Endothelial cell of umbilical vein (primary cell): ENCODE data around the gene MOB1B. TPM values are rescaled to one million over a fixed set of nuclear protein-coding genes. Genes with fewer than 3 reads are reported as not detected.

Source experiments
- BruUV-seq: library from RNA; stranded (reverse); fragments of 400-500 nt; replicated peaks from 2 replicates; lab custom pipeline; 2021; lab: Mats Ljungman, UMichigan
- CTCF ChIA-PET: fragments of 300-600, 350-600 bp; sonication (Branson Sonifier 250); formaldehyde crosslinking; loops from one replicate; lab custom pipeline; 2021; ENCODE audit warnings: antibody characterized with exemption, inconsistent platforms; lab: Charles Lee
- POLR2A ChIA-PET: fragments of 300-600, 350-600 bp; sonication (Branson Sonifier 250); formaldehyde crosslinking; loops from one replicate; lab custom pipeline; 2021; ENCODE audit warnings: antibody characterized with exemption, inconsistent platforms; lab: Charles Lee
- DNase-seq: peaks from one replicate; pipeline ENCODE4 v3.0.0-alpha.2; 2011; ENCODE audit warnings: low read depth, low spot score
- FAIRE-seq: peaks from 2 replicates; lab custom pipeline; 2011; peaks lifted over from hg19 to GRCh38; lab: Jason Lieb, UNC
- H2AFZ ChIP-seq: 2 replicates; pipeline ENCODE4 v1.6.0; 2012; ENCODE audit warnings: low read depth, low read length, control low read depth, inconsistent platforms
- H3K27ac ChIP-seq: 2 replicates; pipeline ENCODE4 v1.5.1; 2011; ENCODE audit warnings: low read depth, mild to moderate bottlenecking, control low read depth, low read length, moderate library complexity; ENCODE audit not compliant: insufficient read depth
- H3K27me3 ChIP-seq, 2 experiments: 2 replicates each; pipeline versions ENCODE4 v1.6.0 to v1.6.1; 2011; ENCODE audit warnings: low read length in 2 of 2, mixed read lengths in 1 of 2; ENCODE audit not compliant: control insufficient read depth in 2 of 2, insufficient read depth in 2 of 2
- H3K36me3 ChIP-seq, 2 experiments: 2 replicates in 1 of 2; 3 replicates in 1 of 2; pipeline ENCODE4 v1.5.1; 2011; ENCODE audit warnings: low read length in 2 of 2, mild to moderate bottlenecking in 1 of 2, moderate library complexity in 1 of 2; ENCODE audit not compliant: control insufficient read depth in 2 of 2, insufficient read depth in 2 of 2; ENCODE audit errors: extremely low read depth in 1 of 2
- H3K4me1 ChIP-seq: 3 replicates; pipeline ENCODE4 v1.5.1; 2011; ENCODE audit warnings: mild to moderate bottlenecking, low read length; ENCODE audit not compliant: control insufficient read depth, insufficient read depth; ENCODE audit errors: extremely low read depth
- H3K4me2 ChIP-seq: 2 replicates; pipeline ENCODE4 v1.6.1; 2011; ENCODE audit warnings: low read length, control low read depth, mixed read lengths; ENCODE audit not compliant: insufficient read depth
- H3K4me3 ChIP-seq, 3 experiments: fragments of 200-600 bp in 1 of 3; sonication (generic), shearing (Covaris generic) in 1 of 3; replicated peaks in 1 of 3; 2 replicates each; pipeline ENCODE4 v1.5.1; 2011 to 2016; ENCODE audit warnings: control low read depth in 3 of 3, low read length in 3 of 3, mild to moderate bottlenecking in 2 of 3, inconsistent platforms in 1 of 3, low read depth in 1 of 3, moderate library complexity in 1 of 3; ENCODE audit not compliant: insufficient read depth in 1 of 3
- H3K79me2 ChIP-seq: 2 replicates; pipeline ENCODE4 v1.6.0; 2012; ENCODE audit warnings: low read length, inconsistent platforms; ENCODE audit not compliant: control insufficient read depth, insufficient read depth
- H3K9ac ChIP-seq: replicated peaks from 2 replicates; pipeline ENCODE3; 2011; ENCODE audit warnings: low read length, control low read depth; ENCODE audit not compliant: insufficient read depth; ENCODE audit errors: extremely low read depth
- H3K9me1 ChIP-seq: replicated peaks from 3 replicates; pipeline ENCODE4 v1.6.0; 2011; ENCODE audit warnings: mild to moderate bottlenecking, low read length; ENCODE audit not compliant: control insufficient read depth, insufficient read depth; ENCODE audit errors: extremely low read depth
- H3K9me3 ChIP-seq: replicated peaks from 2 replicates; pipeline ENCODE4 v1.5.1; 2012; ENCODE audit warnings: low read length, inconsistent platforms; ENCODE audit not compliant: control insufficient read depth, insufficient read depth
- H4K20me1 ChIP-seq: replicated peaks from 2 replicates; pipeline ENCODE3; 2011; ENCODE audit warnings: mild to moderate bottlenecking, low read length; ENCODE audit not compliant: control insufficient read depth, insufficient read depth; ENCODE audit errors: extremely low read depth
- EZH2 ChIP-seq: IDR thresholded peaks from 2 replicates; pipeline ENCODE4 v1.6.1; 2012; ENCODE audit warnings: borderline replicate concordance, low read depth, mild to moderate bottlenecking, moderate library complexity, low read length, inconsistent platforms; ENCODE audit not compliant: severe bottlenecking
- FOS ChIP-seq: IDR thresholded peaks from 2 replicates; pipeline ENCODE4 v1.6.1; 2011; ENCODE audit warnings: mild to moderate bottlenecking, low read length, moderate library complexity, borderline replicate concordance; ENCODE audit not compliant: insufficient read depth
- GATA2 ChIP-seq: IDR thresholded peaks from 2 replicates; pipeline ENCODE4 v1.7.0; 2011; ENCODE audit warnings: low read depth, mild to moderate bottlenecking, moderate library complexity, mixed read lengths, low read length; ENCODE audit not compliant: insufficient read length, insufficient read depth
- JUN ChIP-seq: IDR thresholded peaks from 2 replicates; pipeline ENCODE4 v1.6.1; 2011; ENCODE audit warnings: borderline replicate concordance, low read depth; ENCODE audit not compliant: insufficient read length, insufficient read depth
- MYC ChIP-seq: IDR thresholded peaks from one replicate; pipeline ENCODE4 v1.6.1; 2011; ENCODE audit warnings: mild to moderate bottlenecking, low read depth, low read length
- POLR2A ChIP-seq: IDR thresholded peaks from 2 replicates; pipeline ENCODE4 v1.6.1; 2012; ENCODE audit warnings: low read depth, mild to moderate bottlenecking, control low read depth, low read length
- POLR2AphosphoS5 ChIP-seq: IDR thresholded peaks from 2 replicates; pipeline ENCODE4 v1.6.1; 2012; ENCODE audit warnings: low read depth, mild to moderate bottlenecking, control low read depth, low read length, moderate library complexity; ENCODE audit not compliant: insufficient read depth
- dilution Hi-C: fragments of 300-500 bp; cut with MboI; formaldehyde crosslinking; loops from one replicate; pipeline ENCODE4 v1.15.0; 2019; ENCODE audit warnings: low sequenced_read_pairs; ENCODE audit not compliant: extremely low pct_ligation_motif_present
- intact Hi-C: fragments of 100-400 bp; cut with micrococcal nuclease; formaldehyde crosslinking; loops from one replicate; pipeline ENCODE4 v1.10.0; 2022
- polyA plus RNA-seq, 4 experiments: library from polyadenylated mRNA; depleted of rRNA in 3 of 4; stranded (reverse) in 3 of 4; unstranded in 1 of 4; fragments of >200 nt; gene quantifications; 2 replicates each; pipeline versions ENCODE4 v1.2.1 to v1.2.3, GENCODE V29; 2011 to 2012; ENCODE audit warnings: missing spikeins in 1 of 4
- total RNA-seq: library from RNA; stranded (reverse); gene quantifications from 2 replicates; pipeline ENCODE4 v1.2.3, GENCODE V29; 2021
- TF ChIP-seq, protein P1 (sequence below): IDR thresholded peaks from 2 replicates; pipeline ENCODE4 v1.6.1; 2011; ENCODE audit not compliant: insufficient read depth, insufficient read length
- TF ChIP-seq, protein P2 (sequence below), 2 donors: IDR thresholded peaks; 1 replicate in 1 of 2; 2 replicates in 1 of 2; pipeline ENCODE4 v1.5.1; 2011; ENCODE audit warnings: low read length in 2 of 2, mild to moderate bottlenecking in 2 of 2, moderate library complexity in 2 of 2, control low read depth in 1 of 2, inconsistent platforms in 1 of 2, low read depth in 1 of 2; ENCODE audit not compliant: insufficient read depth in 1 of 2; ENCODE audit errors: extremely low read depth in 1 of 2

MOB1B gene
- total and polyA plus RNA-seq, 2 donors (not counting 3 experiments of a cell fraction or from before 2014, with no cell fraction given): 4.3 to 23.9 TPM

DNA sequence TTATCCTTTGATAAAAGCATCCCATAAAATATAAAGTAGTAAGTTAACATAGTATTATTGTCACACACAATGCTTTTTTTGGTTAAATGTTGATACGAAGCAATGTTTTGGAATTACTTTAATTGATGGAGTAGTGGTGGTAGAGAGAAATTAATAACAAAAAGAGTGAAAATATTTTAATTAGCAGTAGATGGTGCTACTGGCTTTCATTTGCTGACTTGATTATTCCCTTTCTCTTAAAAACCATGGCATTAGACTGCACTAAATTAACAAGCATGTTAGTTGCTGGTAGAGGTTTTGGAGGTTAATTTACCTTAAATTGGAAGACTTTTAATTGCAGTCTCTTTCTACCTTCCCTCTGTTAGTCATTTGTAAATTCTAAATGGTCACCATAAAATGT, 82.4 kb downstream of the MOB1B start:
- Histone ChIP-seq H3K9me1 (no peaks in the 10 kb centered on the region), H3K4me1 (peaks cover 10% of the 10 kb centered on the region), H2AFZ (no peak overlapping the region), H3K27ac (no peak overlapping the region), H3K4me2 (no peak overlapping the region), H3K4me3 (no peak overlapping the region), H3K9ac (no peak overlapping the region), H3K9me3 (no peaks in the 10 kb centered on the region), H3K36me3 (no peaks in the 10 kb centered on the region), H3K79me2 (no peaks in the 10 kb centered on the region), H3K27me3 (no peaks in the 10 kb centered on the region), H4K20me1 (no peaks in the 10 kb centered on the region)
- dilution Hi-C loops: no loop called here
- FAIRE-seq: no peak
- TF ChIP-seq POLR2A: no peak
- no peak for TF ChIP-seq POLR2AphosphoS5
- no peak for TF ChIP-seq MYC
- no peak for TF ChIP-seq GATA2
- TF ChIP-seq, protein P1, sequence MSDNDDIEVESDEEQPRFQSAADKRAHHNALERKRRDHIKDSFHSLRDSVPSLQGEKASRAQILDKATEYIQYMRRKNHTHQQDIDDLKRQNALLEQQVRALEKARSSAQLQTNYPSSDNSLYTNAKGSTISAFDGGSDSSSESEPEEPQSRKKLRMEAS: no peak
- intact Hi-C loops: no loop called here
- no peak for DNase-seq
- CTCF ChIA-PET: interaction anchor here (0.7 kb wide), 1 partner anchor 25 kb away, joined by 4 read pairs; no protein-coding TSS in a partner anchor
- no TSS peak for BruUV-seq
- POLR2A ChIA-PET: no interaction called here

DNA sequence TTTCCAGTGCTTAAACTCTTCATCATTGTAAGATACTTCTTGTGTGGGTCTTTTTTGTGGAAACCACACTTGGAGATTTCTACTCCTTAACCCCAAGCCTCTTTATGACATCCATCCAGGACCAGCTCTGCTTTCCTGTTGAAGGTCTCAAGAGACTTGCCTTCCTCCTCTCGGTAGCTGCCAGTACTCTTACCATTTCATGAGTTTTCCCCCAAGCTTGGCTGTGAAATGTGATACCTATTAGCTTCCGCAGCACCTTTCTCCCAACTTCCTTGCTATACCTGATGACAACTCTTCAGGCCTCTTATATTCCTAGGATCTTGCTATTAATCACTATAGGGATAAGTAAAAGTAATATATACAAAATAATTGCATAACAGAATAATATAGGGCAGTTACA, 89.4 kb downstream of the MOB1B start:
- Histone ChIP-seq H3K79me2 (peaks cover 29% of the 10 kb centered on the region), H3K27me3 (no peaks in the 10 kb centered on the region), H3K4me3 (no peak overlapping the region), H2AFZ (no peak overlapping the region), H3K9me3 (no peaks in the 10 kb centered on the region), H3K9me1 (no peaks in the 10 kb centered on the region), H3K36me3 (no peaks in the 10 kb centered on the region), H3K27ac (no peak overlapping the region), H3K4me1 (peaks cover 14% of the 10 kb centered on the region), H3K4me2 (no peak overlapping the region), H4K20me1 (no peaks in the 10 kb centered on the region), H3K9ac (no peak overlapping the region)
- ChIA-PET POLR2A (no interaction called here), CTCF (interaction anchor here (2.0 kb wide), 1 partner anchor 19 kb away, joined by 13 read pairs; no protein-coding TSS in a partner anchor)
- intact Hi-C loops (no loop called here), dilution Hi-C loops (no loop called here)
- BruUV-seq: no TSS peak
- DNase-seq (no peak), FAIRE-seq (no peak)
- TF ChIP-seq POLR2AphosphoS5: no peak
- TF ChIP-seq, protein P2, sequence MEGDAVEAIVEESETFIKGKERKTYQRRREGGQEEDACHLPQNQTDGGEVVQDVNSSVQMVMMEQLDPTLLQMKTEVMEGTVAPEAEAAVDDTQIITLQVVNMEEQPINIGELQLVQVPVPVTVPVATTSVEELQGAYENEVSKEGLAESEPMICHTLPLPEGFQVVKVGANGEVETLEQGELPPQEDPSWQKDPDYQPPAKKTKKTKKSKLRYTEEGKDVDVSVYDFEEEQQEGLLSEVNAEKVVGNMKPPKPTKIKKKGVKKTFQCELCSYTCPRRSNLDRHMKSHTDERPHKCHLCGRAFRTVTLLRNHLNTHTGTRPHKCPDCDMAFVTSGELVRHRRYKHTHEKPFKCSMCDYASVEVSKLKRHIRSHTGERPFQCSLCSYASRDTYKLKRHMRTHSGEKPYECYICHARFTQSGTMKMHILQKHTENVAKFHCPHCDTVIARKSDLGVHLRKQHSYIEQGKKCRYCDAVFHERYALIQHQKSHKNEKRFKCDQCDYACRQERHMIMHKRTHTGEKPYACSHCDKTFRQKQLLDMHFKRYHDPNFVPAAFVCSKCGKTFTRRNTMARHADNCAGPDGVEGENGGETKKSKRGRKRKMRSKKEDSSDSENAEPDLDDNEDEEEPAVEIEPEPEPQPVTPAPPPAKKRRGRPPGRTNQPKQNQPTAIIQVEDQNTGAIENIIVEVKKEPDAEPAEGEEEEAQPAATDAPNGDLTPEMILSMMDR (IDR thresholded peaks at IDR 0.05; ENCODE audit: extremely low read depth in 1 of 2, insufficient read depth in 1 of 2, low read depth in 1 of 2, low read length in 2 of 2): no peak
- no peak for TF ChIP-seq GATA2
- no peak for TF ChIP-seq POLR2A
- TF ChIP-seq MYC: no peak
- no peak for TF ChIP-seq JUN
- TF ChIP-seq, protein P1: no peak
- no peak for TF ChIP-seq FOS
- TF ChIP-seq EZH2: no peak
